ENCODE results near the gene CLTCL1.

- no peak for TF ChIP-seq POLR2AphosphoS5 (IDR thresholded peaks at IDR 0.05; ENCODE audit: low read depth)
- no peak for TF ChIP-seq CTCF (IDR thresholded peaks at IDR 0.05; ENCODE audit: insufficient read depth, low read length)
- no peak for TF ChIP-seq SPI1 (IDR thresholded peaks at IDR 0.05; ENCODE audit: borderline replicate concordance, low read depth)
- TF ChIP-seq REST (IDR thresholded peaks at IDR 0.05; ENCODE audit: insufficient replicate concordance, low read depth): no peak
Observed at GRCh38 chr22:19225560-19225959, 66.0 kb downstream of the CLTCL1 start.
